ENCODE measurements around the gene UMAD1.

DNA sequence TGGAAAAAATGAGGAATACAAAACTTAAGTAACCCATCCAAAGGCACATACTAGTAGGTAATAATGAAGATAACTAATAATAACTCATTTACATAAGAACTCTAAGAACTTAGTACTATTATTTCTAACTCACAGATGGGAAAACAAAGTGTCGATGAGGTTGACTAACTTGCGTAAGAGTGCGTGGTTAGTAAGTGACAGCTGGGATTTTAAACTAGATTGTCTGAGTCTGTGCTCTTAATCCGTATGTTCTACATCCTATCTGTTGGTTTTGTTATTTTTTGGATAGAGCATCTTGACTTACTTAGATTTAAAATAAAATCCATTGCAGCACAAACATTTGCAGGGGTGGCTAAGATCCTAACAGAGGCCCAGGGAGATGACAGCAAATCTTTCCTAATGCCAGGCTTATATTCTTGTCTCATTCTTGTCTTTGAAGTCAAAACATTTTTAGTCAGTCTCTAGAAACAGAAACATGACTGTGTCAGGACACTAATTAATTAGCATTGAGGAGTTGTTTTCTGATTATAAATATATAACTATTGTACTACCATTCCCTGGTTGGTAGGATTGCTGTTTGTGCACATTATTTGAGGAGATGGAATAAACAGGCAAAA is 66.1 kb downstream of the UMAD1 start:
- TF ChIP-seq GATA2 (IDR thresholded peaks at IDR 0.05; ENCODE audit: low read depth, low read length) = no peak
- TF ChIP-seq GATA3 (IDR thresholded peaks at IDR 0.05; ENCODE audit: low read depth, low read length) = no peak

Data from SH-SY5Y (cell line).